Stimulated activated CD4-positive, alpha-beta T cell treated with anti-CD3 and anti-CD28 coated beads, Interleukin-12 subunit alpha, Interleukin-12 subunit beta, amount 100 ng/mL, for 4 hours (primary cell): ENCODE measurements around the gene ANKMY2.

ENCODE experiments used
- DNase-seq: peaks from one replicate; pipeline ENCODE4 v3.0.0-alpha.2; 2020

ANKMY2 gene

DNA sequence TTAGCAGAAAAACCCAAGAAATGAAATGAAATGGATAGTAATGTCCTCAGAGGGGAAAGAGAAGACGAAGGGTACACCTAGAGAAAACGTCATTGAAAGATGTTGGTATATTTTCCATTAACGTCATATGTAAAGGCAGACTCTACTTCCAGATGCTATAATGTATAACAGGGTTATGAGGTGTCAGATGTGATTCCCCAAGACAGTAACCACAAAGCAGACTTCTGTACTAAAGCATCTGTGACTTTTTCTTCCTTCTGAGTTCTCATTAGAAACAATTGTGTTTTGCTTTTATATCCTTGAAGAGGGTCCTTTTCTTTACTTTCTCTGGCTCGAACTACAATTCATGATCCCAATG lies 81.6 kb downstream of the ANKMY2 start:
- DNase-seq, result no peak

DNA sequence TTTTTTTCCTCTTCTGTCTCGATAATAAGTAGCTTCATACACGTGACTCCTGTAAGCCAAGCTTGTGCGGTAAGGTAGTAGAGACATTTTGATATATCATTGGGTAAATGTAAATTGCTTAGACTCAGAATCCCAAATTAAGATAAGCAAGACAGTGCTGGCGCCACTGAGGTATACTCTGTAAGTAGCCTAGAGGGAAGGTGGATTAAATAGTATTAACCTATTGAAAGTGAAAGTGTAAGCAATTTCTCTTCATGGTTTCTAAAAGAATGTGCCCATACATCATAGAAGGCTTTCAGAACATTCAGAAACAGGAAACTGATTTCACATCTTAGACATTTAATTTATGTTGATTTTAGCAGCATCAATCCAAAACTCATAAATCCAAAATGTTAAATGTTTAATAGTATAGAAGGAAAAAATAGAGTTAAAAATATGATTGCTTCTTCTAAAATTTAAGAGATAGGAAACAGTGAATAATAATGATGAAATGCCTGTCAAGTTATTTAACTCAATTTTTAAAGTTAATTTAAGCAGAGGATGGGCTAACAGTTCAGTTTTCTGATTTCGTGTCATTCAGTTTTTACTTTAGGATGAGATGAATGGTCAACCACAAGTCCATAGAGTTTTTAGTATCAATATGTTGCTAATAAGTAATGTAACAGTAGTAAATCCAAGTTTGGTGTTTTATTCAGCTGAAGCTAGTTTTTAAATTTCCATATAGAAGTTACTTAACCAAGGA lies 82.1 kb downstream of the ANKMY2 start:
- no peak for DNase-seq

DNA sequence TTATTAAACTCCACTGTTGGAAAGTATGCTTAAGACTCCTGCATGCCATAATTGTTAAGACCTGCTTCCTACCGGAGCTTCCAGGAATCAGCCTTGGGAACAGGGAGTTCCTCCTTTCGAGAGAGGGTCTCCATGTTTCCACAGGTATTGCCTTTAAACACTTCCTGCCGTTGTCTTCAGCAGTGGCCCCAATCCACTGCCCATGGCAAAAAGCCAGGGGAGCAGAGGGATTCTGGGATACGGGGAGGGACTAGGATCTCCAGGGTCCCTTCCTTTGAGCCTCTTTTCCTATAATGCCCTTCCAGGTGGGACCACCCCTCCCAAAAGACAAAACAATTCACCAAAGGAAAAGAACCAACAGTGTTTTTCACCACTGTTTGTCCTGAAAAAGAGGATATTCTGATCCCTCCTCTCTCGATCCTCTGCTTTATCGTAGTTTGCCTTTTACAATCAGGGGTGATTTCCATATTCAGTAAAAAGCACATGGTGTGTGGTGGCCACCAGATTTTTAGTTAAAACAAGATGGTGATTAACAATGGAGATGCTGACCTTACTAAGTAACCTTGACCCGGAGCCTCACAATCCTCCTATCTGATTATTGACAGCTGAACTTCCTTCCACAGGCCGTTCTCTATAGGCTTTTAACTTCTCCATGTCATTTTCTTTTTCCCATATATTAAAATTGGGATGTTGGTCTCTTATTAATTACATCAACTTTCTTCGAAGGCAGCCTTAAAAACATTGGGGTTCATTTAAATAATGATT lies 82.9 kb downstream of the ANKMY2 start:
- no peak for DNase-seq

GRCh38 chr7:16561943-16562342 lies 83.6 kb downstream of the ANKMY2 start:
- DNase-seq, result no peak

GRCh38 chr7:16559497-16560179 lies 85.9 kb downstream of the ANKMY2 start:
- DNase-seq, result no peak

DNA sequence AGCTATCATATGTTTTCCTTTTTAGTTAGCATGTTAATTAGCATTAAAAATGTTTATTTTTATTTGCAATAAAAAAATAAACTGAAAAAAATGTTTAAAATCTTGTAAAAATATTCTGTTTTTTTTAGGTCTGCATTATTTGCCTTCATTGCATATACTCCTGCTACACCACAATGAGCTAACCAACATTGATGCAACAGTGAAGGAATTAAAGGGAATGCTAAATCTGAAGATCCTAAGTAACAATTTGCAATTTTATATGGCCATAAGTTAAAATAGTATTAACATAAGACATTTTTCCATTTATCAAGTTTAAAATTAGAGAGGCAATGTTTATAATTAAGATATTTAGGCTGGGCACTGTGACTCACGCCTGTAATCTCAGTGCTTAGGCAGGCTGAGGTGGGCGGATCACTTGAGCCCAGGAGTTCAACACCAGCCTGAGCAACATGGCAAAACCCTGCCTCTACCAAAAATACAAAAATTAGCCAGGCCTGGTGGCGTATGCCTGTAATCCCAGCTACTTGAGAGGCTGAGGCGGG lies 86.7 kb downstream of the ANKMY2 start:
- no peak for DNase-seq

- DNase-seq, result no peak
Observed at GRCh38 chr7:16556359-16556758, 89.2 kb downstream of the ANKMY2 start.

DNA sequence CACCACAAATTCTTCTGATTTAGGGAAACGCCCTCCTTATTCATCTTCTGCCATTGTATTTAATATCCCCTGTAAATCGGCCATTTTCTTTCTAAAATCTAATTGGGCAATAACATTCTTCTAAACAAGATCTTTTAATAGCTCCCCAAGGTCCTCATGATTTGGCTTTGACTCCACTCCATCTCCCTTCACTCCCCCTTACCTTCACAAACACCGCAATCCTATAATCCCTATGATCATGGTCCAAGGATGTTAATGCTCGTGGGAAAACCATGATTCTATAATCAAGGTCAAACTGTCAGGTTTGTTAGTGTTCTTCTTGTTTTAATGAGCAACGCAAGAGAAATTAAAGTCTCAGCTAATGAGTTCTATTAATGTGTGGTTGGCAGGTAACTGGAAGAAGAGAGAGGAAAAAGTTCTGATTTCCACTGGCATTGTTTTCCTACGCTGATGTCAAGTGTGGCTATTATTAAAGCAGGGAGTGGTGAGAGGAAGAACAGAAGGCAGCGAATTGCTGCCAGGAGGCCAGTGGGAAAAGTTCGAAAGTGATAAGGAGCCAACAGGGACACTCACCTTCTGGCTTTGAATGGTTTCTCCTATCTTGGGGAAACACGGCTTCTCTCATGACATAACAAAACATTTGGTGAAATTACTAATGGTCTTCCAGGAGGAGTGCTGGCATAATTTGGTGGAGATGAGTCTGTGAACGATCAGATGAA lies 90.9 kb downstream of the ANKMY2 start:
- DNase-seq, result no peak

DNA sequence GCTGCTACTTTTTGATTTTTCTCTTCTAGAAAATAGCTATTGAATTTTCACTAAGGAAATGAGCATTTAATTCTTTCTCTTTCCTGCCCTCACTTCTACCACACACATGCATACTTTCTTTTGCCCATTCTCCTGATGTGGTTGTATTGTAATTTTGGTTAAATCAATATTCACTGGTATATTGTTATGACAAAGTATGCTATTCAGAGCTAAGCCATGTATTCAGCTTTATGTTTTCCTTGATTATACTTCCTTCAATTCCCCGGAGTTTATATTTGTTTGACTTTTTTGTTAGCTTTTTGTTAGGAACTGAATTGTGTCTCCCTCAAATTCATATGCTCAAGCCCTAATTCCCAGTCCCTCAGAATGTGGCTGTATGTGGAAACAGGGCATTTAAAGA lies 94.9 kb downstream of the ANKMY2 start:
- no peak for DNase-seq
